IPS DF 6.9 (cell line): Measurements from ENCODE around the gene CTU2.

ENCODE experiments used
- DNase-seq: peaks from one replicate; pipeline ENCODE4 v3.0.0-alpha.2; 2013; ENCODE audit warnings: low read depth, low spot score
- H3K27ac ChIP-seq: one replicate; pipeline ENCODE4 v1.5.1; 2013; ENCODE audit warnings: low read length, control low read depth
- H3K27me3 ChIP-seq: 2 replicates; pipeline ENCODE4 v1.6.1; 2013; ENCODE audit warnings: mild to moderate bottlenecking, low read length; ENCODE audit not compliant: control insufficient read depth, insufficient read depth
- H3K36me3 ChIP-seq: 2 replicates; pipeline ENCODE4 v1.6.1; 2013; ENCODE audit warnings: low read length; ENCODE audit not compliant: control insufficient read depth, insufficient read depth
- H3K4me1 ChIP-seq: 2 replicates; pipeline ENCODE4 v1.6.1; 2013; ENCODE audit warnings: low read length; ENCODE audit not compliant: control insufficient read depth, insufficient read depth
- H3K4me3 ChIP-seq: 2 replicates; pipeline ENCODE4 v1.5.1; 2013; ENCODE audit warnings: mild to moderate bottlenecking, low read length
- H3K9me3 ChIP-seq: 2 replicates; pipeline ENCODE4 v1.6.1; 2013; ENCODE audit warnings: low read length, inconsistent platforms; ENCODE audit not compliant: control insufficient read depth, insufficient read depth
- WGBS: extraction: QIAGEN DNeasy Blood & Tissue Kit; methylation state at CpG from one replicate; pipeline ENCODE4 v1.1.7; 2013; ENCODE audit warnings: mixed read lengths, missing lambda C conversion rate; ENCODE audit not compliant: insufficient read length, insufficient coverage; 5-methylcytosine and 5-hydroxymethylcytosine counted together

The CTU2 gene

GRCh38 chr16:88721815-88722755 lies 15.8 kb downstream of the CTU2 start:
- Histone ChIP-seq H3K4me1 (no peaks in the 10 kb centered on the region), H3K9me3 (no peaks in the 10 kb centered on the region), H3K27me3 (no peaks in the 10 kb centered on the region), H3K36me3 (peaks cover 20% of the 10 kb centered on the region), H3K27ac (no peak overlapping the region), H3K4me3 (no peak overlapping the region)
- no CpG with 5 or more reads among the region's 61 CpGs for WGBS
- DNase-seq, result no peak

- peaks cover 25% of the 10 kb centered on the region for H3K36me3 ChIP-seq
- no peaks in the 10 kb centered on the region for H3K4me1 ChIP-seq
- no CpG with 5 or more reads among the region's 39 CpGs for WGBS
- H3K27me3 ChIP-seq, result no peaks in the 10 kb centered on the region
- H3K9me3 ChIP-seq, result no peaks in the 10 kb centered on the region
- no peak overlapping the region for H3K4me3 ChIP-seq
- DNase-seq, result no peak
- no peak overlapping the region for H3K27ac ChIP-seq
Observed at GRCh38 chr16:88722784-88723506, 16.6 kb downstream of the CTU2 start.

- Histone ChIP-seq H3K36me3 (peaks cover 26% of the 10 kb centered on the region), H3K9me3 (no peaks in the 10 kb centered on the region), H3K27me3 (no peaks in the 10 kb centered on the region), H3K4me3 (no peak overlapping the region), H3K27ac (no peak overlapping the region), H3K4me1 (no peaks in the 10 kb centered on the region)
- no CpG with 5 or more reads among the region's 8 CpGs for WGBS
- no peak for DNase-seq
Observed at GRCh38 chr16:88723507-88723887, 17.2 kb downstream of the CTU2 start.

GRCh38 chr16:88723911-88724310 lies 17.6 kb downstream of the CTU2 start:
- Histone ChIP-seq H3K4me1 (no peaks in the 10 kb centered on the region), H3K9me3 (no peaks in the 10 kb centered on the region), H3K27ac (no peak overlapping the region), H3K36me3 (peaks cover 26% of the 10 kb centered on the region), H3K27me3 (no peaks in the 10 kb centered on the region), H3K4me3 (no peak overlapping the region)
- DNase-seq, result no peak
- no CpG with 5 or more reads among the region's 17 CpGs for WGBS

GRCh38 chr16:88724855-88725555 lies 18.7 kb downstream of the CTU2 start:
- DNase-seq, result no peak
- Histone ChIP-seq H3K36me3 (peaks cover 26% of the 10 kb centered on the region), H3K9me3 (no peaks in the 10 kb centered on the region), H3K27ac (no peak overlapping the region), H3K27me3 (no peaks in the 10 kb centered on the region), H3K4me3 (no peak overlapping the region), H3K4me1 (no peaks in the 10 kb centered on the region)
- WGBS, result no CpG with 5 or more reads among the region's 31 CpGs

GRCh38 chr16:88725609-88726407 lies 19.5 kb downstream of the CTU2 start:
- Histone ChIP-seq H3K4me3 (no peak overlapping the region), H3K27ac (no peak overlapping the region), H3K9me3 (no peaks in the 10 kb centered on the region), H3K27me3 (no peaks in the 10 kb centered on the region), H3K4me1 (no peaks in the 10 kb centered on the region), H3K36me3 (peaks cover 26% of the 10 kb centered on the region)
- no CpG with 5 or more reads among the region's 32 CpGs for WGBS
- DNase-seq, result no peak

GRCh38 chr16:88726408-88726749 lies 20.1 kb downstream of the CTU2 start:
- WGBS, result no CpG with 5 or more reads among the region's 17 CpGs

GRCh38 chr16:88726981-88727380 lies 20.7 kb downstream of the CTU2 start:
- Histone ChIP-seq H3K9me3 (no peaks in the 10 kb centered on the region), H3K27ac (no peak overlapping the region), H3K36me3 (peaks cover 21% of the 10 kb centered on the region), H3K27me3 (no peaks in the 10 kb centered on the region), H3K4me3 (no peak overlapping the region), H3K4me1 (no peaks in the 10 kb centered on the region)
- no CpG with 5 or more reads among the region's 28 CpGs for WGBS
- DNase-seq, result no peak

More at GRCh38 chr16:88726408-88726749, 20.1 kb downstream of the CTU2 start:
- no peaks in the 10 kb centered on the region for H3K4me1 ChIP-seq
- no peak overlapping the region for H3K27ac ChIP-seq
- H3K4me3 ChIP-seq, result no peak overlapping the region
- no peaks in the 10 kb centered on the region for H3K9me3 ChIP-seq
- H3K27me3 ChIP-seq, result no peaks in the 10 kb centered on the region
- H3K36me3 ChIP-seq, result peaks cover 23% of the 10 kb centered on the region
- DNase-seq, result no peak

- no peak overlapping the region for H3K27ac ChIP-seq
- H3K4me1 ChIP-seq, result no peaks in the 10 kb centered on the region
- H3K36me3 ChIP-seq, result peaks cover 18% of the 10 kb centered on the region
- no peak for DNase-seq
- H3K9me3 ChIP-seq, result no peaks in the 10 kb centered on the region
- no peak overlapping the region for H3K4me3 ChIP-seq
- WGBS, result no CpG with 5 or more reads among the region's 20 CpGs
- H3K27me3 ChIP-seq, result no peaks in the 10 kb centered on the region
Observed at GRCh38 chr16:88727871-88728270, 21.6 kb downstream of the CTU2 start.
